DND-41 (cell line): ENCODE data around the gene FOXA1.

Experiments used
- ATAC-seq: fragments of 200-7000 bp; cut with Tn5 transposase; 3 replicates; pipeline ENCODE4 v1.9.1; 2021; ENCODE audit warnings: low read depth; ENCODE audit not compliant: insufficient read depth
- DNase-seq: peaks from one replicate; pipeline ENCODE4 v3.0.0-alpha.2; 2020
- H2AFZ ChIP-seq: 2 replicates; pipeline ENCODE4 v1.6.0; 2012; ENCODE audit warnings: low read depth, low read length
- H3K27ac ChIP-seq: 2 replicates; pipeline ENCODE4 v1.5.1; 2012; ENCODE audit warnings: low read length, inconsistent platforms
- H3K27me3 ChIP-seq: fragments of 200-600 bp; sonication (generic); 2 replicates; pipeline ENCODE4 v1.6.0; 2012; ENCODE audit warnings: low read length, mild to moderate bottlenecking, inconsistent platforms; ENCODE audit not compliant: insufficient read depth, poor library complexity
- H3K36me3 ChIP-seq: 2 replicates; pipeline ENCODE4 v1.5.1; 2012; ENCODE audit warnings: low read length, inconsistent platforms; ENCODE audit not compliant: insufficient read depth
- H3K4me1 ChIP-seq: 2 replicates; pipeline ENCODE4 v1.5.1; 2012; ENCODE audit warnings: mild to moderate bottlenecking, low read length; ENCODE audit not compliant: insufficient read depth
- H3K4me2 ChIP-seq: 2 replicates; pipeline ENCODE4 v1.6.0; 2012; ENCODE audit warnings: mild to moderate bottlenecking, moderate library complexity, low read length, inconsistent platforms; ENCODE audit not compliant: insufficient read depth
- H3K4me3 ChIP-seq, 2 experiments: fragments of 200-600 bp in 1 of 2; shearing (Covaris generic) in 1 of 2; 2 replicates each; pipeline ENCODE4 v1.5.1; 2012 to 2016; ENCODE audit warnings: inconsistent platforms in 2 of 2, low read length in 2 of 2, mild to moderate bottlenecking in 2 of 2, low read depth in 1 of 2, moderate library complexity in 1 of 2
- H3K79me2 ChIP-seq: 2 replicates; pipeline ENCODE4 v1.6.0; 2012; ENCODE audit warnings: low read length, inconsistent platforms; ENCODE audit not compliant: insufficient read depth
- H3K9ac ChIP-seq: 2 replicates; pipeline ENCODE4 v1.6.0; 2012; ENCODE audit warnings: low read depth, mild to moderate bottlenecking, inconsistent platforms, low read length, moderate library complexity
- H3K9me3 ChIP-seq: 2 replicates; pipeline ENCODE4 v1.5.1; 2012; ENCODE audit warnings: low read length, moderate library complexity, mild to moderate bottlenecking, inconsistent platforms; ENCODE audit not compliant: insufficient read depth, severe bottlenecking
- H4K20me1 ChIP-seq: 2 replicates; pipeline ENCODE4 v1.6.0; 2012; ENCODE audit warnings: low read length; ENCODE audit not compliant: insufficient read depth
- EZH2 ChIP-seq: IDR thresholded peaks from 3 replicates; pipeline ENCODE4 v1.6.1; 2012; ENCODE audit warnings: borderline replicate concordance, low read depth, mild to moderate bottlenecking, moderate library complexity, low read length, inconsistent platforms; ENCODE audit not compliant: severe bottlenecking
- TF ChIP-seq, protein P1 (sequence below): IDR thresholded peaks from 2 replicates; pipeline ENCODE4 v1.5.1; 2012; ENCODE audit warnings: borderline replicate concordance, low read length, moderate library complexity, mild to moderate bottlenecking; ENCODE audit not compliant: poor library complexity, severe bottlenecking; ENCODE audit errors: extremely low read depth

FOXA1 gene

DNA sequence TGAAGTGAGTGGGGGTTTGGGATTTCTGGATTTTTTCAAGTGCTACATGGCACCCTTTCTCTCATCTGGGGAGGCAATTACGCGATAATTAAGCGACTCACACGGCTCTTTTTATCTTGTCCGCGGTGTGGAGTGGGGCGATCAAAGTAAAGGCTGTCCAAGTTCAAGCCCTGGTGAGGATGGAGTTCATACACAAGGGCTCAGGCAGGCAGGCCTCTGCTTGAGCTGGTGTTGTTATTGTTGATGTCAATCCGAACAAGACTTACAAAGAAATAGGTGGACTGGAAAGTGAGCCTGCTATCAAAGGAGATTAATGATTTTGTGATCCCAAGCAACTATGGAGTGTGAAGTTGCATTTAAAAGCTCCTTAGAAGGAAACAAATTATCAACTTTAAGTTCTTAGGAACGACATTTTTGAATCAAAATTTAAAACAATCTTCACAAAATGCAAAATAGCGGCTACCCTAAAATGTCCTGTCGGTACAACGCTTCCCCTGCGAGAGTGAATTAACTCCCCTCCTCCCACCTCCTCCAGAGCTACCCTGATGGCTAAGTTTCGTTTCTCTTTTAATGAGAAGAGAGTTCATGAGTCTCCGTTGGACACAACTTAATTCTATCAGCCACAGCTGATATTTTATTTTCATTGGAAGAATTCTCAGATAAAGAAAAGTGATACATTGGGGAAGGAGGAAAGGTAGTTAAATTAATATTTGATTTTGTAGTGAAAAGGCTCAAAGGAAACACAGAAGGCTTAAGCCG, 5.9 kb downstream of the FOXA1 start:
- Histone ChIP-seq H3K9ac (no peak overlapping the region), H3K27ac (no peak overlapping the region), H2AFZ (no peak overlapping the region), H3K9me3 (no peaks in the 10 kb centered on the region), H3K36me3 (no peaks in the 10 kb centered on the region), H3K4me2 (no peak overlapping the region), H3K27me3 (no peaks in the 10 kb centered on the region), H3K4me3 (no peak overlapping the region), H4K20me1 (no peaks in the 10 kb centered on the region), H3K79me2 (no peaks in the 10 kb centered on the region), H3K4me1 (no peaks in the 10 kb centered on the region)
- ATAC-seq: no peak
- DNase-seq: no peak
- no peak for TF ChIP-seq EZH2
- TF ChIP-seq, protein P1, sequence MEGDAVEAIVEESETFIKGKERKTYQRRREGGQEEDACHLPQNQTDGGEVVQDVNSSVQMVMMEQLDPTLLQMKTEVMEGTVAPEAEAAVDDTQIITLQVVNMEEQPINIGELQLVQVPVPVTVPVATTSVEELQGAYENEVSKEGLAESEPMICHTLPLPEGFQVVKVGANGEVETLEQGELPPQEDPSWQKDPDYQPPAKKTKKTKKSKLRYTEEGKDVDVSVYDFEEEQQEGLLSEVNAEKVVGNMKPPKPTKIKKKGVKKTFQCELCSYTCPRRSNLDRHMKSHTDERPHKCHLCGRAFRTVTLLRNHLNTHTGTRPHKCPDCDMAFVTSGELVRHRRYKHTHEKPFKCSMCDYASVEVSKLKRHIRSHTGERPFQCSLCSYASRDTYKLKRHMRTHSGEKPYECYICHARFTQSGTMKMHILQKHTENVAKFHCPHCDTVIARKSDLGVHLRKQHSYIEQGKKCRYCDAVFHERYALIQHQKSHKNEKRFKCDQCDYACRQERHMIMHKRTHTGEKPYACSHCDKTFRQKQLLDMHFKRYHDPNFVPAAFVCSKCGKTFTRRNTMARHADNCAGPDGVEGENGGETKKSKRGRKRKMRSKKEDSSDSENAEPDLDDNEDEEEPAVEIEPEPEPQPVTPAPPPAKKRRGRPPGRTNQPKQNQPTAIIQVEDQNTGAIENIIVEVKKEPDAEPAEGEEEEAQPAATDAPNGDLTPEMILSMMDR: no peak

DNA sequence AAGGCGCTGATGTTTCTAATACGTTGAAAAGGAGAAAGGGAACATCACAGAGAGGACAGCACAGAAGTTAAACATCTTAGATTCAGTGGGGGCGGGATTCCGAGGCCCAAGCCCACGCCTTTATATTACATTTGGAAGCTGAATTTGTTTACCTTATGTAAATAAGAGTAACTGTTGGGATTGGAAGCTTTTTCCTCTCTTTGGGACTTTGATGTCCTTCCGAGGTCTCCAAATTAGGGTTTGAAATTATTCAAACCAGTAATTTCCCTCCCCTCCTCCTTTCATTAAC, 6.4 kb downstream of the FOXA1 start:
- no peaks in the 10 kb centered on the region for H4K20me1 ChIP-seq
- no peaks in the 10 kb centered on the region for H3K36me3 ChIP-seq
- ATAC-seq (no peak), DNase-seq (no peak)
- H3K4me2 ChIP-seq: no peak overlapping the region
- no peak for TF ChIP-seq EZH2
- TF ChIP-seq, protein P1: no peak
- H3K27me3 ChIP-seq: no peaks in the 10 kb centered on the region
- no peaks in the 10 kb centered on the region for H3K4me1 ChIP-seq
- no peaks in the 10 kb centered on the region for H3K79me2 ChIP-seq
- H2AFZ ChIP-seq: no peak overlapping the region
- no peak overlapping the region for H3K4me3 ChIP-seq
- H3K9ac ChIP-seq: no peak overlapping the region
- H3K9me3 ChIP-seq: no peaks in the 10 kb centered on the region
- no peak overlapping the region for H3K27ac ChIP-seq

DNA sequence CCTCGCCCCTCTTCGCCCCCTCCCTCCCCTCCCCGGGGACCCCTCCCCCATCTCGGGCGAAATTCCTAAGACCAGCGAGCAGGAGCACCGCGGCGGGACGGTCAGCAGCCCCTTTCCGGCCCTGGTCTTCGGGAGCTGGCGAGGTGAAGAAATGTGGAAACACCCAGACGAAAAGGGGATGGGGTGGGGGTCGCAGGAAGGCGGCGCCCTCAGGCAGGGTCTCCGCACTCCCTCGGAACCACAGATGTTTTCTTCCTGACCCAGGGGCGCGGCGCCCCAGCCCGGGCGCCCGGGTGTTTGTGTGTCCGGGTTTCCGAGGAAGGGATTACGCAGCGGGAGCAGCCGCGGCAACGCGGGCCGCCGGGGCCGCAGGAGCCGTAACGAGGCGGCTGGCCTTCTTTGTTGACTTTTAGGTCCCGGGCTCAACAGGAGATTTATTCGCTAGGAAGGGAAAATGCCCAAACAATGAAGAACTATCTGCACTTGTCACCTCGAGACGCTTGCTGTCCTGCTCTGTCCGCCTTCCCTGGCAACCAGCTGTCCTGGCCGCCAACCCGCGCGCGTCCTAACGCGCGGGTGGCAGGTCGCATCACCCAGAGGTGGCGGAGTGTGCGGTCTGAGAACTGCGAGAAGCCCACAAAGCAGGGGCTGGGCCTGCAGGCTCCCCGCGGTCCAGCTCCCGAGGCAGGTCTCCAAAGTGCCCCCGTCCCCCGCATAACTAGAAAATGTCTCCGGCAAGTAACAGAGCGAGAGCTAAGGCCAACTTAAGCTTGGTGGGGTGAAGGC, 7.0 kb downstream of the FOXA1 start:
- H3K4me2 ChIP-seq: no peak overlapping the region
- DNase-seq (no peak), ATAC-seq (no peak)
- no peak overlapping the region for H3K27ac ChIP-seq
- no peaks in the 10 kb centered on the region for H3K79me2 ChIP-seq
- no peak for TF ChIP-seq EZH2
- TF ChIP-seq, protein P1: no peak
- H3K9me3 ChIP-seq: no peaks in the 10 kb centered on the region
- no peaks in the 10 kb centered on the region for H4K20me1 ChIP-seq
- H3K4me1 ChIP-seq: no peaks in the 10 kb centered on the region
- H3K9ac ChIP-seq: no peak overlapping the region
- H3K4me3 ChIP-seq: no peak overlapping the region
- H2AFZ ChIP-seq: no peak overlapping the region
- no peaks in the 10 kb centered on the region for H3K36me3 ChIP-seq
- no peaks in the 10 kb centered on the region for H3K27me3 ChIP-seq
